Hindlimb muscle (tissue), 1 donor: Measurements from ENCODE around the gene ADAMTS14. TPM values are rescaled to one million over a fixed set of nuclear protein-coding genes. Genes with fewer than 3 reads are reported as not detected.

ENCODE experiments used
- DNase-seq: peaks from one replicate; pipeline ENCODE4 v3.0.0-alpha.2; 2013
- polyA plus RNA-seq: library from polyadenylated mRNA; unstranded; fragments of 120-200 nt; gene quantifications from one replicate; pipeline ENCODE4 v1.2.1, GENCODE V29; 2013; ENCODE audit not compliant: insufficient read length

ADAMTS14 gene
- polyA plus RNA-seq, 1 donor: 24.6 TPM

GRCh38 chr10:70772627-70773026, 100.3 kb downstream of the ADAMTS14 start:
- no peak for DNase-seq

GRCh38 chr10:70773461-70773860, 101.2 kb downstream of the ADAMTS14 start:
- no peak for DNase-seq

DNA sequence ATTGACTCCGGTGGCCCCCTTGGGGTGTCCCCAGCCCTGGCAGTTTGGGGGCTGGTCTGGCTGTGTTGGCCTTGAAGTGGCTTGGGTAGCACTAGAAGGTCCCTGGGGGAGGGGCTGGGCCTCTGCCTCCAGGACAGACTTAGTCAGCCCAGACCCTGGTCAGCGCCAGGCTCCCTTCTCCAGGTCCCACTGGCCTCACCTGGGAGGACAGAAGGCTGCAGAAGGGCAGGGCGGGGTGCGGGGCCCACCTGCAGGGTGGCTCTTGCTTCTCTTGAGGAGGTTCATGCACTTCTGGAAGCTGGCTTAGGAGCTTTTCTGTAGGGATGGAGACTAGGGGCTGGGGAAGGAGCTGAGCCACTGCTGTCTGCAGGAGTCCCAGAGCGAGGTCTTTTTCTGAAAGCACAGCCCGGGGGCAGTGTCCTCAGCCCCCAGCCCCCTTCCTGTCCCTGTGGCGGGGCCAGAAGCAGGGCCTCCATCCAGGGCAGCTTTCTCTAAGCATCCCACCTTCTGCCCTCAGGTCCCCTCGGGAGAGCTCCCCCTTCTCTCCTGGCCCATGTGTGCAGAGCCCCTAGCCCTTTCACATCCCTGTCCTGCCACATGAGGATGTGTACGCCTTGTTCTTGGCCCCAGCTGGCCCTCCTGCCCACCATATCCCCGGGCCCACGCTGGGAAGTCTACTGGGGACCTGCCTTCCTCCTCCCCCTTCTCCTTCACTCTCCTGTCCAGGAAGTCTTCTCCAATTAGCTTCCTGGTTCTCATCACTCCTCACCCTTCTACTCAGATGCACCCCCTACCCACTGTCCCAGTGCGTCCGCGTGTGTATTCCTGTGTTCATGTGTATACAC, 101.9 kb downstream of the ADAMTS14 start:
- no peak for DNase-seq

DNA sequence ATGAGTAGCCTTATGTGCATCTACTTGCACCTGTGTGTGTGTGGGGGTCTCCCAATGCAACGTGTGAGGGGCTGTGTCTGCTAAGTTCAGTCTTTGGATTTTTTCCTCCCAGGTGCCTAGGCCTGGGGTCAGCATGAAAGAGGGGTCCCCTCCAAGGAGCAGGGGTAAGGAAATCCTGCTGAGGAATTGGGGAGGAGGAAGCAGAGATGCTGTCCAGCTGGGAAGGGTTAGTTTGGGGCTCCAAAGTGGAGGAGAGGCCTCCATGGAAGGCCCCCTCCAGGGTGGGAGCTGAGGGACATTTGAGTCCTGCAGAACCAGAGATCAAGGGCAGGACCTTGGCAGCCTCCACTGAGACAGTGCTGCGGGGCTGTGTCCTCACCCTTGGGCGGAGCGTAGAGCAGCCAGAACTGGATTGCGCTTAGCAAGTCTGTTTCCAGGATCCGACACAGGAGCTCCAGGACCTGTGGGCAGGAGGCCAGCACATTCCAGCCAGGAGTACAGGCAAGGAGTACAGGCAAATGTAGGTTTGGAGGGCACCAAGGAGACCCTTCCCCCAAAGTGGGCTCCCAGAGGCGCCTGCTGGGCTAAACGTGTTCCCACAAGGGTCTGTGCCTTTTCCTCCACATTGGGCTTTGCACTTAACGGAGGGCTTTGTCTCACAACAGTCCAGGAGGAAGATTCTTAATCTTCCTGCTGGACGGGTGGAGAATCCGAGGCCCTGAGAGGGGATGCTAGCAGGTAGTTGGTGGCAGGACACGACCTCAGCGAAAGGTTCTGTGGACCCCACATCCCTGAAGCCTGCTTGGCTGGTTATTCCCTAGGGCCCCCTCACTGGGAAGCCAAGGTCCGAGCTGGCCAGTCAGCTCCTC, 102.7 kb downstream of the ADAMTS14 start:
- no peak for DNase-seq

DNA sequence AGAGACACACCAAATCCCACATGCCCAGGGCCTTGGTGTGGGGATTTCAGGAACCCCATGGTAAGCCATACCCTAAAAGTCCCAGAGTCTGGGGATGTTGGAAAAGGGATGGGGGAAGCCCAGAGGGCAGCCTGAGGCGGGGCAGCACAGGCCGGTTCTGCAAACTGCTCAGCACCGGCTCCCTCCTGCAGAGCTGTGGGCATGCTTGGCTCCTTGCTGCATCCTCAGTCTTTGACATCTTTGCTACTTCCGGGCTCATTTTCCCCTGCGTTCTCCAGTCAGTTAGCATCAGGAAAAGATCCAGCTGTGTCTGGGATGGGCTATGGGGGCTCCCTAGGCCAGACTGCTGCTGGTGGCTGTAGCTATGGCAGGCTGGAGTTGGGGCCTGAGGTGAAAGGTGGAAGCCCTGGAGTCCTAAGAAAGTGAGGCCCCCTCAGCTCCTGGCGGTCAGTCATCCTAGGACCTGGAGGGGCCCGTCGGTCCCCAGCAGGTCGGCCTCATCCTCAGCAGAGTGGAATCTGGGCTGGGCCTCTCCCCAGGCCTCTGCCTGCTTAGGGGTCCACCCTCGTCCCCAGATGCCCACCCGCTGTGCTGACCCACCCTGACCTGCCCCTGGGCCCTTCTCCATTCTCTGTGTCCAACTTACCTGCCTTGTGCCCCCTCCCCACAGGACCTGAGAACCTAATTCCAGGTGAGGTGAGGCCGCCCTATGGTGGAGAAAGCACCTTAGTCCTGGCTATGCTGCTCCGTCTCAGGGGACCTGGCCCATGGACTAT, 103.6 kb downstream of the ADAMTS14 start:
- DNase-seq: no peak

DNA sequence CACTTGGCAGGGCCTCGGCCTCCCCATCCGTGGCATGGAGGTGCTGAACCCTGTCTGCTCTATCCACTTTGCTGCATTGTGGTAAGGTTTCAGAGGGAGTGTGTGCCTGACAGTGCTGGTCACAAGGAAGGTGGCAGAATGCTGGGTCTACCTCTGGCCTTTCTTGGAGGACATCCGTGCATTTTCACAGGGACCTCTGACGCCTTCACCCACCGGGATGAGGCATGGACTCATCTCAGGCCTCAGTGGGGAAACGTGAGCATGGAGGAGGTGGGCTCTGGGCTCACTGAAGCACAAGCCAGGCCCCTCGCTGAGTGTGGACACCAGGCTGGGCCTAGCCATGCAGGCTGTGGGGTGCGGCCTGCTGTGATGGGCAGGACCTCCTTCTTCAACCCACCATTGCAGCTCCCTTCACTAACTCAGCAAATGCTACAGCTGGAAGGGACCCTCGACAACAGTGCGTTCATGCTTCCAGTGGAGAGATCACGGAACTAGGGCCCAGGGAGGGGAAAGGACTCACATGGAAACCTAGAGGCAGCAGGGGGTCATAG, 104.2 kb downstream of the ADAMTS14 start:
- no peak for DNase-seq

GRCh38 chr10:70777063-70777875, 105.0 kb downstream of the ADAMTS14 start:
- no peak for DNase-seq

GRCh38 chr10:70778267-70778924, 106.1 kb downstream of the ADAMTS14 start:
- DNase-seq: no peak

DNA sequence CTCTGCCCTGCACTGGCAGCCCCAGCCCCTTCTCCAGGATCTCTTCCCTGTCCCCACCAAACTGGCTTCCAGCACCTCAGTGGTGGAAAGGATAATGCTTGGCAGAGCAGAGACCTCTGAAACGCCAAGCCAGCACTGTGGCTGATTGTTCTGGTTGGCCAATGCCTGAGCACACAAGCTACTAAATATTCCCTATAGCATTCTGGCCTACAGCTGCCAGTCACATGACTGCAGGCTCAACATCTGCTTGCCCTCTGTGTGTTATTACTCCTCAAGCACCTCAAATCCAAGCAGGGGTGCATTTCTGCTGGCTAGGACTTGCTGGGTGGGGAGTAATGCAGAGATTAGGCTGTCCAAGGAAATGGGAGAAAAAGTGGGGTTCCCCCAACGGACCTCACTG, 106.8 kb downstream of the ADAMTS14 start:
- no peak for DNase-seq

GRCh38 chr10:70779511-70780369, 107.4 kb downstream of the ADAMTS14 start:
- no peak for DNase-seq

DNA sequence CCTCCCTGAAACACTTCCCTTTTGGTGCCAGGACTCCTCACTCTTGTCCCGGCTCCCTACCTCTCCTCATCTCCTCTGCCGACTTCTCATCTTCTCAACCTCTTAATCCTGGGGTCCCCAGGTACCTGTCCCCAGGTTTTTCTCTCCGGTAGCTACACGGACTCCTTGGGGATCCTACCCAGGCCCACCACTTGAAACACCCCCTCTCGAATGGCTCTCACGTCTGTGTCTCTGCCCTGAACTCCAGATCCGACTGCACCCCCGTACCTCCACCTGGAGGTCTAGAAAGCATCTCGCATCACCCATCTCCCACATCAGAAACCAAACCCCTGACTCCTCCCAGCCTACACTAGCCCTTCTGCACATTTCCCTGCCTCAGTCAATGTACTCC, 108.1 kb downstream of the ADAMTS14 start:
- DNase-seq: no peak

GRCh38 chr10:70780772-70781171, 108.5 kb downstream of the ADAMTS14 start:
- DNase-seq: no peak

- DNase-seq: no peak
Observed at GRCh38 chr10:70781461-70782051, 109.2 kb downstream of the ADAMTS14 start.

DNA sequence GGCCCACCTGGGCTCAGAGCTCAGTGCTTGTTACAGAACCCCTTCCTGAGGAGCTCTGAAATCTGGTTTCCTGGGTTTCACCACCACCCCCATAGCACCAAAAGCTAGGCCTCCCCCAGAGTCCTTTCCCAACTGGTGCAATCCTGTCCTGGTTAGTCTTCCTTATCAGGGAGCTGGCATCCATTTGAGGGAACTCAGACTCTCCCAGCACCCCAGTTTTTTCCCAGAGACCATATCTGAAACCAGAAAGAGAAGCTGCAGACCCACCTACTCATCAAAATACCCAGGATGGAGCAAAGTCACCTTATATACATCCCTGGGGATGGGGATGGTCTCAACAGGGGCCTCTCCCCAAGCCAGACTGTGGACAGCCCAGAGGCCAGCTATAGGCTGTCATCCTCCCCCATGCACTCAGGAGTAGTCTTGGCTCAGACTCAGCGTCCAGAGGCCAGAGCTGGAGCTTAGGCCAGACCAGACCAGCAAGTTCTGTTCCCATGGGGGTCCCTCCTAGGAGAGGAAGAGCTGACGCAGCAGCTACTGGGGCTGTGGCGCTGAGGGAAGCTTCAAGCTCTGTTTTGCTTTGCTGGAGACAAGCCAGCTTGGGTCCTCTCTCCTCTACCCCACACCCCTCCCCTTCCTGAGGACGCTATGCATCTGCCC, 109.9 kb downstream of the ADAMTS14 start:
- DNase-seq: no peak

GRCh38 chr10:70782746-70783680, 110.7 kb downstream of the ADAMTS14 start:
- no peak for DNase-seq

- no peak for DNase-seq
Observed at GRCh38 chr10:70784016-70784415, 111.7 kb downstream of the ADAMTS14 start.

- DNase-seq: no peak
Observed at GRCh38 chr10:70784471-70784870, 112.2 kb downstream of the ADAMTS14 start.

GRCh38 chr10:70785190-70785589, 112.9 kb downstream of the ADAMTS14 start, which contains the start of gene TBATA:
TBATA (minus strand) TSS chr10:70785377; CDS start chr10:70783379, 1,998 bp downstream.
- no peak for DNase-seq
